ENCODE measurements around the gene NIPSNAP3A. TPM values are rescaled to one million over a fixed set of nuclear protein-coding genes. Genes with fewer than 3 reads are reported as not detected.

NIPSNAP3A gene
- polyA plus RNA-seq, 1 donor (not counting 4 experiments of a cell fraction or from before 2014, with no cell fraction given) = 48.0 TPM

DNA sequence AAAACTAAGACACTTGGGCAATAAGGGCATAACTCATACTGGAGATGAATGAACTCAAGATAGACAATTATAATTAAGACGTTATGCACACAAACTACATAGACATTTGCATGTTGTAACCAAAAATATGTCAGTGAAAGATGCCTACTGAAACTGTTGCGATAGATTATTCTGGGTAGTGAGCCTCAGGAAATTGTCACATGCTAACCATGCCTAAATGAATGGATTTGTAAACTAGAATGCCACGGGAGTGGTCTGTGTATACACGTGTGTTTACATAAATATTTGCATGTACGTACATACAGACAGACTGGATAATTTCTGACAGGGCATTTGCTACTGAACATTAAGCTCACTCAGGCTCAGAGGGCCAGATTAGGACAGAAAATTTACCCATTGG is 17.7 kb downstream of the NIPSNAP3A start:
- Histone ChIP-seq H3K9me3 (ENCODE audit: control insufficient read depth, low read depth, low read length) (no peaks in the 10 kb centered on the region), H4K20me1 (ENCODE audit: control insufficient read depth, extremely low read depth, insufficient read depth, low read length) (no peaks in the 10 kb centered on the region), H2AFZ (ENCODE audit: control insufficient read depth, low read length) (no peak overlapping the region), H3K4me2 (ENCODE audit: control insufficient read depth, extremely low read depth, insufficient read depth, low read depth, low read length) (no peak overlapping the region), H3K27me3 (ENCODE audit: control insufficient read depth, extremely low read depth, insufficient read depth, low read length) (no peaks in the 10 kb centered on the region), H3K9me1 (ENCODE audit: control insufficient read depth, extremely low read depth, insufficient read depth, low read length) (no peaks in the 10 kb centered on the region), H3K27ac (ENCODE audit: control insufficient read depth, insufficient read depth, low read length) (no peak overlapping the region), H3K4me3 (ENCODE audit: control insufficient read depth in 2 of 3, extremely low read depth in 1 of 3, insufficient read depth in 2 of 3, low read depth in 1 of 3, low read length in 3 of 3) (no peak overlapping the region), H3K79me2 (ENCODE audit: control insufficient read depth, insufficient read depth, low read length) (no peaks in the 10 kb centered on the region), H3K4me1 (ENCODE audit: control insufficient read depth, extremely low read depth, insufficient read depth, low read length) (no peaks in the 10 kb centered on the region), H3K36me3 (ENCODE audit: control insufficient read depth in 2 of 2, extremely low read depth in 1 of 2, insufficient read depth in 2 of 2, low read length in 2 of 2) (no peaks in the 10 kb centered on the region), H3K9ac (ENCODE audit: control insufficient read depth, extremely low read depth, insufficient read depth, low read length) (no peak overlapping the region)
- DNase-seq (ENCODE audit: low read depth, low spot score) (no peak), FAIRE-seq (peak; percentile 13)
- dilution Hi-C loops (cut with MboI; ENCODE audit: extremely low pct_ligation_motif_present, low sequenced_read_pairs) = no loop called here
- no peak for TF ChIP-seq EZH2 (IDR thresholded peaks at IDR 0.05; ENCODE audit: low read length)
- TF ChIP-seq, protein P1, sequence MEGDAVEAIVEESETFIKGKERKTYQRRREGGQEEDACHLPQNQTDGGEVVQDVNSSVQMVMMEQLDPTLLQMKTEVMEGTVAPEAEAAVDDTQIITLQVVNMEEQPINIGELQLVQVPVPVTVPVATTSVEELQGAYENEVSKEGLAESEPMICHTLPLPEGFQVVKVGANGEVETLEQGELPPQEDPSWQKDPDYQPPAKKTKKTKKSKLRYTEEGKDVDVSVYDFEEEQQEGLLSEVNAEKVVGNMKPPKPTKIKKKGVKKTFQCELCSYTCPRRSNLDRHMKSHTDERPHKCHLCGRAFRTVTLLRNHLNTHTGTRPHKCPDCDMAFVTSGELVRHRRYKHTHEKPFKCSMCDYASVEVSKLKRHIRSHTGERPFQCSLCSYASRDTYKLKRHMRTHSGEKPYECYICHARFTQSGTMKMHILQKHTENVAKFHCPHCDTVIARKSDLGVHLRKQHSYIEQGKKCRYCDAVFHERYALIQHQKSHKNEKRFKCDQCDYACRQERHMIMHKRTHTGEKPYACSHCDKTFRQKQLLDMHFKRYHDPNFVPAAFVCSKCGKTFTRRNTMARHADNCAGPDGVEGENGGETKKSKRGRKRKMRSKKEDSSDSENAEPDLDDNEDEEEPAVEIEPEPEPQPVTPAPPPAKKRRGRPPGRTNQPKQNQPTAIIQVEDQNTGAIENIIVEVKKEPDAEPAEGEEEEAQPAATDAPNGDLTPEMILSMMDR (optimal IDR thresholded peaks at IDR 0.05 in 1 of 3, IDR thresholded peaks at IDR 0.05 in 1 of 3, conservative IDR thresholded peaks at IDR 0.05 in 1 of 3; ENCODE audit: extremely low read depth in 1 of 3, insufficient read depth in 2 of 3, low read length in 3 of 3) = no peak

DNA sequence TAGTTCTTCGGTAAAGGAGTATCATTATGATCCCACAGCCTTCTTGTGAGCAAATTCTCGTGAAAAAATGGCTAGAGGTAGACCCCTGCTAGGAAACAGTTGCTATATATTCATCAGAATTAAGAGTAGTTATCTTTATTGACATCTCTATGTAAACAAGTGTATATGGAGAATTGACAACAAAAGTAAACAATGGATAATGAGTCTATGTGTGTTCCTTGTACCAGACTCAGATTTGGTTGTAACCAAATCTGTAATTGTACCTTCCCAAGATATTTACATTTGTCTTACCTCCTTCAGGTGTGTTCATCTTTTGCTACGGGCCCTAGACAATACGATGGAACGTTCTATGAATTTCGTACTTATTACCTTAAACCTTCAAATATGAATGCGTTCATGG is 18.5 kb downstream of the NIPSNAP3A start:
- Histone ChIP-seq H3K27me3 (ENCODE audit: control insufficient read depth, extremely low read depth, insufficient read depth, low read length) (no peaks in the 10 kb centered on the region), H3K9ac (ENCODE audit: control insufficient read depth, extremely low read depth, insufficient read depth, low read length) (no peak overlapping the region), H3K9me3 (ENCODE audit: control insufficient read depth, low read depth, low read length) (no peaks in the 10 kb centered on the region), H4K20me1 (ENCODE audit: control insufficient read depth, extremely low read depth, insufficient read depth, low read length) (no peaks in the 10 kb centered on the region), H3K4me1 (ENCODE audit: control insufficient read depth, extremely low read depth, insufficient read depth, low read length) (no peaks in the 10 kb centered on the region), H3K27ac (ENCODE audit: control insufficient read depth, insufficient read depth, low read length) (no peak overlapping the region), H3K9me1 (ENCODE audit: control insufficient read depth, extremely low read depth, insufficient read depth, low read length) (no peaks in the 10 kb centered on the region), H2AFZ (ENCODE audit: control insufficient read depth, low read length) (no peak overlapping the region), H3K4me3 (ENCODE audit: control insufficient read depth in 2 of 3, extremely low read depth in 1 of 3, insufficient read depth in 2 of 3, low read depth in 1 of 3, low read length in 3 of 3) (no peak overlapping the region), H3K79me2 (ENCODE audit: control insufficient read depth, insufficient read depth, low read length) (no peaks in the 10 kb centered on the region), H3K36me3 (ENCODE audit: control insufficient read depth in 2 of 2, extremely low read depth in 1 of 2, insufficient read depth in 2 of 2, low read length in 2 of 2) (no peaks in the 10 kb centered on the region), H3K4me2 (ENCODE audit: control insufficient read depth, extremely low read depth, insufficient read depth, low read depth, low read length) (no peak overlapping the region)
- DNase-seq (ENCODE audit: low read depth, low spot score) = no peak
- TF ChIP-seq, protein P1 (optimal IDR thresholded peaks at IDR 0.05 in 1 of 3, IDR thresholded peaks at IDR 0.05 in 1 of 3, conservative IDR thresholded peaks at IDR 0.05 in 1 of 3; ENCODE audit: extremely low read depth in 1 of 3, insufficient read depth in 2 of 3, low read length in 3 of 3) = no peak
- no peak for TF ChIP-seq EZH2 (IDR thresholded peaks at IDR 0.05; ENCODE audit: low read length)
- FAIRE-seq = no peak
- dilution Hi-C loops (cut with MboI; ENCODE audit: extremely low pct_ligation_motif_present, low sequenced_read_pairs) = no loop called here
